ENCODE data around the gene ICAM2.

Gene ICAM2

DNA sequence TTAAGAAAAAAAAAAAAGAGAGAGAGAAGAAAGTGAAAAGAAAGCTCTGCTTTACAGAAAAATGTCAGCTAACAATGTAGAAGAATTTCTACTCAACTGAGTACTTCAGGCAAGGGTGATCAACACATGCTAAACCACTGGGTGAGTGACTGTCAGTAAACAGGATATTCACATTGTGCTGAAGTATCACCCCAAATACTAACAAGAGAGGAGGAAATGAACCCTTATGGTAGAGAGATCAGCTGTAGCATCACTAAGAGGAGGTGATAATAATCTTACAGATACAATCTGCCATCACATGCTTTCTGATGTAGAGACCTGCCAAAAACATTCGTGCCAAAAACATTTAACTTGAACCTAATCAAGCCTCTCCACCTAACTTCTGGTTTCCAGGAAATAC, 30.7 kb upstream of the ICAM2 start:
- Histone ChIP-seq H3K4me1 (ENCODE audit: control insufficient read depth, low read length) (no peaks in the 10 kb centered on the region), H4K20me1 (ENCODE audit: control insufficient read depth, insufficient read depth, low read depth, low read length) (no peaks in the 10 kb centered on the region), H3K79me2 (ENCODE audit: control insufficient read depth, low read length) (no peaks in the 10 kb centered on the region), H3K4me3 (ENCODE audit: low read length) (no peak overlapping the region), H3K36me3 (ENCODE audit: control insufficient read depth, low read length) (no peaks in the 10 kb centered on the region), H3K27ac (ENCODE audit: low read depth, low read length) (no peak overlapping the region), H3F3A (ENCODE audit: control insufficient read depth, insufficient read depth) (no peaks in the 10 kb centered on the region), H3K4me2 (ENCODE audit: low read length) (no peak overlapping the region), H3K27me3 (ENCODE audit: control insufficient read depth, low read length) (no peaks in the 10 kb centered on the region), H3K9me2 (replicated peaks; ENCODE audit: control insufficient read depth, low read length) (no peaks in the 10 kb centered on the region), H3K9me3 (ENCODE audit: control insufficient read depth, insufficient read depth, low read length) (no peaks in the 10 kb centered on the region)
- TF ChIP-seq EZH2phosphoT487 (IDR thresholded peaks at IDR 0.05; ENCODE audit: borderline replicate concordance, low read length) = no peak
- TF ChIP-seq, protein P1, sequence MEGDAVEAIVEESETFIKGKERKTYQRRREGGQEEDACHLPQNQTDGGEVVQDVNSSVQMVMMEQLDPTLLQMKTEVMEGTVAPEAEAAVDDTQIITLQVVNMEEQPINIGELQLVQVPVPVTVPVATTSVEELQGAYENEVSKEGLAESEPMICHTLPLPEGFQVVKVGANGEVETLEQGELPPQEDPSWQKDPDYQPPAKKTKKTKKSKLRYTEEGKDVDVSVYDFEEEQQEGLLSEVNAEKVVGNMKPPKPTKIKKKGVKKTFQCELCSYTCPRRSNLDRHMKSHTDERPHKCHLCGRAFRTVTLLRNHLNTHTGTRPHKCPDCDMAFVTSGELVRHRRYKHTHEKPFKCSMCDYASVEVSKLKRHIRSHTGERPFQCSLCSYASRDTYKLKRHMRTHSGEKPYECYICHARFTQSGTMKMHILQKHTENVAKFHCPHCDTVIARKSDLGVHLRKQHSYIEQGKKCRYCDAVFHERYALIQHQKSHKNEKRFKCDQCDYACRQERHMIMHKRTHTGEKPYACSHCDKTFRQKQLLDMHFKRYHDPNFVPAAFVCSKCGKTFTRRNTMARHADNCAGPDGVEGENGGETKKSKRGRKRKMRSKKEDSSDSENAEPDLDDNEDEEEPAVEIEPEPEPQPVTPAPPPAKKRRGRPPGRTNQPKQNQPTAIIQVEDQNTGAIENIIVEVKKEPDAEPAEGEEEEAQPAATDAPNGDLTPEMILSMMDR (IDR thresholded peaks at IDR 0.05; ENCODE audit: low read depth, low read length, poor library complexity, severe bottlenecking) = no peak

DNA sequence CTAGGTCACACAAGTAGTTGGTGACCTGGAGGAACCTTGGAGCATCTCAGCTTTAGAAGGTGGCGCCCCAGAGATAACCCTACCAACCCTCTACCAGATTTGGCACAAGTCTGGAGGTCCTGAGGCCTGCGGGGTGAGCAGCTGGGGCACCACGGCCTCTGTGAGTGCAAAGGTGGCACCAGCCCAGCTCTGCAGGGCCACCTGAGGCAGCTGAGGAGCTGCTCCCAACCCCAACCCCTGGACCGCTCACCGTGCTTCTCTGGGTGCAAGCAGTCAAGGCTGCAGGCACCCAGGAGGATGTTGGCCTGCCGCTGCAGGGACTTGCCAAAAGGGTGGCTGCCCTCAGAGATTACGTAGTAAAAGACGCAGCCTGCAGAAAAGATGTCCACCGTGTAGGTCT, 28.4 kb upstream of the ICAM2 start:
- no peaks in the 10 kb centered on the region for H3K9me3 ChIP-seq (ENCODE audit: control insufficient read depth, insufficient read depth, low read length)
- TF ChIP-seq EZH2phosphoT487 (IDR thresholded peaks at IDR 0.05; ENCODE audit: borderline replicate concordance, low read length) = no peak
- TF ChIP-seq, protein P1 (IDR thresholded peaks at IDR 0.05; ENCODE audit: low read depth, low read length, poor library complexity, severe bottlenecking) = no peak
- H3K9me2 ChIP-seq (replicated peaks; ENCODE audit: control insufficient read depth, low read length) = no peaks in the 10 kb centered on the region
- H3K4me1 ChIP-seq (ENCODE audit: control insufficient read depth, low read length) = no peaks in the 10 kb centered on the region
- no peaks in the 10 kb centered on the region for H3K79me2 ChIP-seq (ENCODE audit: control insufficient read depth, low read length)
- H3F3A ChIP-seq (ENCODE audit: control insufficient read depth, insufficient read depth) = no peaks in the 10 kb centered on the region
- H3K4me3 ChIP-seq (ENCODE audit: low read length) = no peak overlapping the region
- H3K27ac ChIP-seq (ENCODE audit: low read depth, low read length) = no peak overlapping the region
- no peaks in the 10 kb centered on the region for H4K20me1 ChIP-seq (ENCODE audit: control insufficient read depth, insufficient read depth, low read depth, low read length)
- H3K36me3 ChIP-seq (ENCODE audit: control insufficient read depth, low read length) = no peaks in the 10 kb centered on the region
- H3K4me2 ChIP-seq (ENCODE audit: low read length) = no peak overlapping the region
- no peaks in the 10 kb centered on the region for H3K27me3 ChIP-seq (ENCODE audit: control insufficient read depth, low read length)

DNA sequence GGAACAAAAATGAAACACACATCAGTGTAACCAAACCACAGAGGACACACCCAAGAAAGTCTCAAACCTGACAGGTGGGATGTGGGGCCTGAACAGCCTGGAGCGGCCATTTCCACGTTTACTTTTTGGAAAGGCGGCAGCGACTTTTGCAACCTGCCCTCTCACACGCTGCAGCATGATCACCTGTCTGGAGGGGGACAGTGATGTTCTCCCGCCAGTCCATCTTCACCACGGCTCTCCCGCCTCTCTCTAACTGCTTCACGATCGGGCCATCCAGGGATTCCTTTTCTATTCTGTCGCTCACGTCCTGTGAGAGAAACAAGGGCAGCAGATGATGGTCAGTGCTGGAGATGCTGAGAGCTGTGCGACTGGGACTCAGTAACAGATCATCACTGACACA, 24.7 kb upstream of the ICAM2 start:
- Histone ChIP-seq H3F3A (ENCODE audit: control insufficient read depth, insufficient read depth) (no peaks in the 10 kb centered on the region), H3K4me1 (ENCODE audit: control insufficient read depth, low read length) (no peaks in the 10 kb centered on the region), H3K9me2 (replicated peaks; ENCODE audit: control insufficient read depth, low read length) (no peaks in the 10 kb centered on the region), H3K9me3 (ENCODE audit: control insufficient read depth, insufficient read depth, low read length) (no peaks in the 10 kb centered on the region), H3K4me3 (ENCODE audit: low read length) (no peak overlapping the region), H3K27me3 (ENCODE audit: control insufficient read depth, low read length) (no peaks in the 10 kb centered on the region), H3K27ac (ENCODE audit: low read depth, low read length) (no peak overlapping the region), H4K20me1 (ENCODE audit: control insufficient read depth, insufficient read depth, low read depth, low read length) (no peaks in the 10 kb centered on the region), H3K4me2 (ENCODE audit: low read length) (no peak overlapping the region), H3K36me3 (ENCODE audit: control insufficient read depth, low read length) (no peaks in the 10 kb centered on the region), H3K79me2 (ENCODE audit: control insufficient read depth, low read length) (no peaks in the 10 kb centered on the region)
- TF ChIP-seq, protein P1 (IDR thresholded peaks at IDR 0.05; ENCODE audit: low read depth, low read length, poor library complexity, severe bottlenecking) = no peak
